ENCODE data around the gene PRPF6. TPM values are rescaled to one million over a fixed set of nuclear protein-coding genes. Genes with fewer than 3 reads are reported as not detected.
"Not testable (repeated sequence)": the region's sequence is repeated elsewhere in the genome, so short reads cannot be mapped to it uniquely, and the experiment has no call there.

PRPF6 gene
- total RNA-seq, 4 donors from 2014 or later = 34.1 to 57.4 (median 45.8) TPM

DNA sequence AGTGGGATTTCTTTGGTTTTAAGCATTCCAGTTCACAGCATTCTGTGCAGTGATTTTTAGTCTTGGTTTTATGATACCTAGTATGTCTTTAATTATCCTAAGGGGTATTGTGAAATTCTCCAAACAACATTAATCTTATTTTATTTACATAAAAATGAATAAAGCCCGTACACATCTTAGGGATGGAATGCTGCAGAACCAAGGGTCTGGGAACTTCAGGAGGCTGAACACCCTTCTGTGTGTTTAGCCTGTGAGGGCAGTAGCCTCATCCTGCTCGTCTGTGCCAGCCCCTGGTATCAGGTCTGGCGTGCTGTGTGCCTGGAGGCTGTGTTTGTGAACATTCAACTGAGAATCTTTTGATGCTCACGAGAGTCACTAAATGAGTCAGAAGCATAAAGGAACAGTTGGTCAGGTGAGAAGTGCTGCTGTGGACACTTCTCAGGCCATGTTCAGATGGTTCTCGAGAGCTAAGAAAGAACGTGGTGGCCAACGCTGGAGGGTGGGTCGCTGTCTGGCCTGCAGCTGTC lies 29.8 kb downstream of the PRPF6 start:
- Histone ChIP-seq H3K36me3 (peaks cover 17 to 87% (median 29%) of the 10 kb centered on the region in 3 donors), H3K4me3 (no peak overlapping the region), H3K9me3 (no peaks in the 10 kb centered on the region), H3K27me3 (no peaks in the 10 kb centered on the region), H3K4me1 (peaks cover 3 to 35% (median 3%) of the 10 kb centered on the region in 3 donors), H3K27ac (no peak overlapping the region)
- WGBS, 2 donors = 64 to 73% methylated on average over 7 to 8 of the region's 8 CpGs
- intact Hi-C loops (cut with DNase I) = no loop called here
- TF ChIP-seq CTCF (IDR thresholded peaks at IDR 0.05) = no peak
- no peak for TF ChIP-seq POLR2A (IDR thresholded peaks at IDR 0.05)
- no peak for DNase-seq

DNA sequence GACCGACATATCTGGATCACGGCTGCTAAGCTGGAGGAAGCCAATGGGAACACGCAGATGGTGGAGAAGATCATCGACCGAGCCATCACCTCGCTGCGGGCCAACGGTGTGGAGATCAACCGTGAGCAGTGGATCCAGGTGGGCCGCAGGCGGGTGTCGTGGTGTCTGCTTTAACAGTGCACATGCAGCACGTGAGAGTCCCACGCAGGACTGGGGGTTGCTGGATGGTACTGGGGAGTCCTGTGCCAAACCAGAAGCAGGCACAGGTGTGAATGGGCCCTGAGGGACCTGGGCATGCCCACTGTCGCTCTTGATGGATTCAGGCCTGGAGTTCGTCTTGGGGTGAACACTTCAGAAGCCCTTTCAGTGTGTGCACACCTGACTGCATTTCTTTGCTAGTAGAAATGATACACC lies 30.4 kb downstream of the PRPF6 start:
- Histone ChIP-seq H3K4me1 (peaks cover 0 to 30% (median 3%) of the 10 kb centered on the region in 3 donors), H3K27me3 (no peaks in the 10 kb centered on the region), H3K9me3 (no peaks in the 10 kb centered on the region), H3K27ac (peak overlapping the region in 2 of 4 donors; percentile 22 to 31), H3K4me3 (no peak overlapping the region), H3K36me3 (peaks cover 17 to 87% (median 29%) of the 10 kb centered on the region in 3 donors)
- DNase-seq = no peak
- TF ChIP-seq POLR2A (IDR thresholded peaks at IDR 0.05) (no peak), CTCF (IDR thresholded peaks at IDR 0.05) (no peak)
- intact Hi-C loops (cut with DNase I) = no loop called here
- WGBS, 2 donors = 94% methylated on average over 12 to 16 of the region's 16 CpGs

DNA sequence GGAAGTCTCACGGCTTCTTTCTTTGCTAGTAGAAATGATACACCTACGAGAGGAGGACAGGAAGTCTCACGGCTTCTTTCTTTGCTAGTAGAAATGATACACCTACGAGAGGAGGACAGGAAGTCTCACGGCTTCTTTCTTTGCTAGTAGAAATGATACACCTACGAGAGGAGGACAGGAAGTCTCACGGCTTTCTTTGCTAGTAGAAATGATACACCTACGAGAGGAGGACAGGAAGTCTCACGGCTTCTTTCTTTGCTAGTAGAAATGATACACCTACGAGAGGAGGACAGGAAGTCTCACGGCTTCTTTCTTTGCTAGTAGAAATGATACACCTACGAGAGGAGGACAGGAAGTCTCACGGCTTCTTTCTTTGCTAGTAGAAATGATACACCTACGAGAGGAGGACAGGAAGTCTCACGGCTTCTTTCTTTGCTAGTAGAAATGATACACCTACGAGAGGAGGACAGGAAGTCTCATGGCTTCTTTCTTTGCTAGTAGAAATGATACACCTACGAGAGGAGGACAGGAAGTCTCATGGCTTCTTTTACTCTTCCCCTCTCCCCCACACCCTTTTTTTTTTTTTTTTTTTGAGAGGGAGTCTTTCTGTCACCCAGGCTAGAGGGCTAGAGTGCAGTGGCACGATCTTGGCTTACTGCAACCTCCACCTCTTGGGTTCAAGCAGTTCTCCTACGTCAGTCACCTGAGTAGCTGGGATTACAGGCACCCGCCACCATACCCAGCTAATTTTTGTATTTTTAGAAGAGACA lies 31.6 kb downstream of the PRPF6 start:
- 68 to 75% methylated on average over 5 to 8 of the region's 20 CpGs for WGBS, 2 donors
- H3K4me3 ChIP-seq; H3K9me3 ChIP-seq; H3K27me3 ChIP-seq; intact Hi-C loops (cut with DNase I); DNase-seq: not testable (repeated sequence)
- Histone ChIP-seq H3K27ac (peak overlapping the region in 1 of 4 donors; percentile 52), H3K4me1 (peaks cover 0 to 18% (median 2%) of the 10 kb centered on the region in 3 donors), H3K36me3 (peaks cover 22 to 91% (median 39%) of the 10 kb centered on the region in 3 donors)

DNA sequence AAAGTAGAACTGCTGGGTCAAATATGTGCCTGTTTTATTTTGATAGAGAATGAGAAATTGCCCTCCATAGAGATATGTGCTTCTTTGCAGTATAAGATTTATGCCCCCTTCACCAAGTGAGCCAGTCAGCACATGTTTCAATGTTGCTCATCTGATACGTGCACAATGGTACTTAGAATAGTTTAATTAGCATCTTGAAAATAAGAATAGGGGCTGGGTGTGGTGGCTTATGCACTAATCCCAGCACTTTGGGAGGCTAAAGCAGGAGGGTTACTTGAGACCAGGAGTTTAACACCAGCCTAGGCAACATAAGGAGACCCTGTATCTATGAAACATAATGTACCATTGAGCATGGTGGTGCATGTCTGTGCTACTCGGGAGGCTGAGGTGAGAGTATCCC lies 34.7 kb downstream of the PRPF6 start:
- H3K4me1 ChIP-seq = peaks cover 0 to 9% (median 0%) of the 10 kb centered on the region in 3 donors
- 50 to 58% methylated on average over 2 of the region's 2 CpGs for WGBS, 2 donors
- no peaks in the 10 kb centered on the region for H3K27me3 ChIP-seq
- peaks cover 28 to 91% (median 47%) of the 10 kb centered on the region in 3 donors for H3K36me3 ChIP-seq
- intact Hi-C loops (cut with DNase I) = no loop called here
- no peak for TF ChIP-seq CTCF (IDR thresholded peaks at IDR 0.05)
- no peak for TF ChIP-seq POLR2A (IDR thresholded peaks at IDR 0.05)
- DNase-seq = no peak
- no peaks in the 10 kb centered on the region for H3K9me3 ChIP-seq
- no peak overlapping the region for H3K4me3 ChIP-seq
- no peak overlapping the region for H3K27ac ChIP-seq

DNA sequence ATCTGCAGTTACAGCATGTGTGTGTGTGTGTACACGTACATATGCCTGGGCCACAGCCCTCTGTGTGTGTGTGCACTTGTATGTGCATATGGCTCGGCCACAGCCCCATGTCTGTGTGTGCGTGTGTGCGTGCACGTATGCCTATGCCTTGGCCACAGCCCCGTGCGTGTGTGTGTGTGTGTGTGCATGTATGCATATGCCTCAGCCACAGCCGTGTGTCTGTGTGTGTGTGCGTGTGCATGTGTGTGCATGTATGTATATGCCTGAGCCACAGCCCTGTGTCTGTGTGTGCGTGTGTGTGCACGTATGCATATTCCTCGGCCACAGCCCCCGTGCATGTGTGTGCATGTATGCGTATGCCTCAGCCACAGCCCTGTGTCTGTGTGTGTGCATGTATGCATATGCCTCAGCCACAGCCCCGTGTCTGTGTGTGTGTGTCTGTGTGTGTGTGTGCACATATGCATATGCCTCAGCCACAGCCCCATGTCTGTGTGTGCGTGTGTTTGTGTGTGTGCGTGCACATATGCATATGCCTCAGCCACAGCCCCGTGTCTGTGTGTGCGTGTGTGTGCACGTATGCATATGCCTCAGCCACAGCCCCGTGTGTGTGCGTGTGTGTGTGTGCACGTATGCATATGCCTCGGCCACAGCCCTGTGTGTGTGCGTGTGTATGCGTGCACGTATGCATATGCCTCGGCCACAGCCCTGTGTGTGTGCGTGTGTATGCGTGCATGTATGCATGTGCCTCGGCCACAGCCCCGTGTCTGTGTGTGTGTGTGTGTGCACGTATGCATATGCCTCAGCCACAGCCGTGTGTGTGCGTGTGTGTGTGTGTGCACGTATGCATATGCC lies 40.4 kb downstream of the PRPF6 start:
- H3K27me3 ChIP-seq = no peaks in the 10 kb centered on the region
- peaks cover 24 to 100% (median 60%) of the 10 kb centered on the region in 3 donors for H3K36me3 ChIP-seq
- H3K4me3 ChIP-seq = no peak overlapping the region
- H3K4me1 ChIP-seq = no peaks in the 10 kb centered on the region
- DNase-seq = no peak
- TF ChIP-seq POLR2A (IDR thresholded peaks at IDR 0.05) (no peak), CTCF (IDR thresholded peaks at IDR 0.05) (no peak)
- no peaks in the 10 kb centered on the region for H3K9me3 ChIP-seq
- WGBS, 2 donors = 81 to 93% methylated on average over 18 to 28 of the region's 36 CpGs
- no peak overlapping the region for H3K27ac ChIP-seq
- intact Hi-C loops (cut with DNase I) = no loop called here

Measured in esophagus squamous epithelium (tissue), 5 donors.